RKO (cell line): Measurements from ENCODE around the gene PBX1.
"Not testable (repeated sequence)": the region's sequence is repeated elsewhere in the genome, so short reads cannot be mapped to it uniquely, and the experiment has no call there.

ENCODE experiments used
- DNase-seq: peaks from one replicate; pipeline ENCODE4 v3.0.0-alpha.2; 2016; ENCODE audit warnings: low spot score

PBX1 gene

DNA sequence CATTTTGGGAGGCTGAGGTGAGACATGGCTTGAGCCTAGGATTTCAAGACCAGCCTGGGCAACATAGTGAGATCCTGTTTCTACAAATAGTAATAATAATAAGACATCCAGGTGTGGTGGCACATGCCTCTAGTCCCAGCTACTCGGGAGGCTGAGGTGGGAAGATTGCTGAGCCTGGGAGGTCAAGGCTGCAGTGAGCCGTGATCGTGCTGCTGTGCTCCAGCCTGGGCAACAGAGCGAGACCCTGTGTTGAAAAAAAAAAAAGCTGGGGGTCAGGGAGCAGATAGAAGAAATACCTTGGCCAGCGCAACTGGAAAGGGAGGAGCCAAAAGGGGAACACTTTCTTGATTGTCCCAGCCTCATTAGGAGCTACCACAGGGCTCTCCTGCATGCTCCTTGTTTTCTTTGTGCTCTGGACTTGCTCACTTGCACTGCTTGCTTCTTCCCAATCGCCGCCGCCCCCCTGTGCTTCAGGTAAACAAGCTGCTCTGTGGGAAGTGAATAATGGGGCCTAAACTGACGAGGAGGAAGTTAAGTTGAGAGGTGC is 31.1 kb downstream of the PBX1 start:
- DNase-seq: no peak

GRCh38 chr1:164590592-164590991 is 31.6 kb downstream of the PBX1 start:
- DNase-seq: no peak

DNA sequence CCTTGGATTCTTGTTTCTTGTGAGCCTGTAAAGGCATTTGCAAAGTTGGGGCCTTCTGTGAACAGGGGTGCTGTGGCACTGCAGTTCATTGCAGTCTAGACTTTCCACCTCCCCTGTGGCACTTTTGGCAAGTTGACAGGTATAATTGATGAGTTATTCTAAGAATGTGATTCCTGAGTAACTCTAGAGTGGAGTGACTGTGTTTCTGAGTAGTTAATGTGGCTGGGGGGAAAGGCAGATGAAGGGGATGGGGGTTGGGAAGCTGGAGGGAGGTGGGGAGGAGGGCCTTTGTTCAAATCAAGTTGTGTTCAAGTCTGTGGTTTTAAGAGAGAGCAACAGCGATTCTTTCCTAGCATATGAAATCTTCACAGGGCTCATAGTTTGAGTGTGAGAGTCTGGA is 32.9 kb downstream of the PBX1 start:
- no peak for DNase-seq

- DNase-seq: no peak
Measured at GRCh38 chr1:164592634-164593033, 33.6 kb downstream of the PBX1 start.

DNA sequence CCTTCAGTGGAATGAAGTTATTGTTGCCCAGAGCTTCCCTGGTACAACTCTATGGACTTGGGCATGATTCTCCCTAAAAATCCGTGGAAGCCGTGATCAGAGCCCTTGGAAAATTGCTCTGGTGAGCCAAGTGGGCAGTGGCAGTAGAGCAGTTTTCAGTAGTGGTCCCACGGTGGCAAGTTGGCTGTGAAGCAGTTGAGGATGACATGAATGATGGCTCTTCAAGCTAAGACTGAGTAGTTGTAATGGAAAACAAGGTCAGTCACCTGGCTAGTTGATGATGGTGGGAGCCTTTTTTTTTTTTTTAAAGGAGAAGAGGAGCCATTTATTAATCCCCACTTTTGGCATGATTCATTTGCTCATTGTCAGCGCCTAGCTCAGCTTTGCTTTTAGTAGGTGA is 36.2 kb downstream of the PBX1 start:
- DNase-seq: no peak

DNA sequence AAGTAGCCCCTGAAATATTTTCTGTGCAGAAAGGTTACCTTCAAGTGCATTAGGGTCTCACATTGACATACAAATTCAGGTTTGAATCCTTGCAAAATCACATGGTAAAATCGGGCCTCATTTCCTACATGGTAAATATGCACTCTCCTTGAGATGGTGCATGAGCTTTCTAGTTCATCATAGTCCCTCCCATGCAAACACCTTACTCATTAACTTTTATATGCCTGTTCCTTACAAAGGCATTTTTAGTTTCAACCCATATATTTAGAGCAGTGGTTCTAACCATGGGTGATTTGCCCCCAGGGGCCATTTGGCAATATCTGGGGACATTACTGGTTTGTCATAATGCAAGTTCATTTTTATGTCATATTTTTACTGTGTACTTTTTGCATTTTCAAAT is 37.2 kb downstream of the PBX1 start:
- DNase-seq: no peak

DNA sequence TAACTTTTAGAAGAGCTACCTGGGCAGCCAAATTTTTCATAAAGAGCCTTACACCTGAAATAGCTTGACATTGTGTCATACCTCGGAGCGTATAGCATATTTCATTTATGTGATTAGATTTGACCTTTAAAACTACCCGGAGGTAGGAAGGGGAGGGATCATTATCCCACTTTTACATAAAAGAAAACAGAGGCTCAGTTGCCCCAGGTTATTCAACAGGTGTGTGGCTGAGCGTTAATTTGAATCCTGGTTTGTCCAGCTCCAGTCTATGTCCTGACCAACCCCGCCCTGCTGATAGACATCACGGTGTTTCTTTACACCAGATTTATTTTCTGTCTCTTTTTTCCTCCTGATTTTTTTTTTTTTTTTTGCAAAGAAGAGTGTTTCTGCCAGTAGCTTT is 39.7 kb downstream of the PBX1 start:
- no peak for DNase-seq

GRCh38 chr1:164599272-164599671 is 40.3 kb downstream of the PBX1 start:
- DNase-seq: no peak

DNA sequence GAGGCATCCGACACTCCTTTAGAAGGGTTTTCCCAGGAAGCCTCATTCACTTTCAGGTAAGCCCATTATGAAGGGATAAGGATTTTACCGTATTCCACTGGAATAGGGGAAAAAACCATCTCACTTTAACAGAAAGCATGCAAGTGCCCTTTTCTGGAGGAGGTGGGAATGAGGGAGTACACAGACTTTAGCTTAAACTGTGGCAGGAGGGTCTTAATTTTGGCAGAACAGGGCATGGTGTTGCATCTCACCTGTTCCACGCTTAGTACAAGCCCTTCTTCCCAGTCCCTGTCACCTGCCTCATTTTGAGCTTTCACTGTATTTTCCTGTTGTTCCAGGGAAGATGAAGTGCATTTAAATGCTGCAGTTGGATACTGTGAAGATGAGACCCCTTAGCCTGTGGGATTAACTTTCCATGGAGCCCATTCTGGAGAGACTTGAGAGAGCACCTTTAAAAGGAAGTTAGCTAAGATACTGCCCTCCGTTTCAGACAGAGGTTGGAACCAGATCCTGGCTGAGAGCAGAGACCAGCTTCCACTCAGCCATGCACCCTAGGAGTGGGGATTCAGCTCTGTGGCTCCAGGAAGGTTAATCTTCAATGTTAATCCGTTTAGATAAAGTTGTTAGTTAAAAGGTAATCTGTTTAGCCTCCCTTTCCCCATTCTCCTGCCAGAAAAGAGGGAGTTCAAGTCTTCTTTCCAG is 42.6 kb downstream of the PBX1 start:
- DNase-seq: no peak

GRCh38 chr1:164602101-164602422 is 43.1 kb downstream of the PBX1 start:
- DNase-seq: no peak

DNA sequence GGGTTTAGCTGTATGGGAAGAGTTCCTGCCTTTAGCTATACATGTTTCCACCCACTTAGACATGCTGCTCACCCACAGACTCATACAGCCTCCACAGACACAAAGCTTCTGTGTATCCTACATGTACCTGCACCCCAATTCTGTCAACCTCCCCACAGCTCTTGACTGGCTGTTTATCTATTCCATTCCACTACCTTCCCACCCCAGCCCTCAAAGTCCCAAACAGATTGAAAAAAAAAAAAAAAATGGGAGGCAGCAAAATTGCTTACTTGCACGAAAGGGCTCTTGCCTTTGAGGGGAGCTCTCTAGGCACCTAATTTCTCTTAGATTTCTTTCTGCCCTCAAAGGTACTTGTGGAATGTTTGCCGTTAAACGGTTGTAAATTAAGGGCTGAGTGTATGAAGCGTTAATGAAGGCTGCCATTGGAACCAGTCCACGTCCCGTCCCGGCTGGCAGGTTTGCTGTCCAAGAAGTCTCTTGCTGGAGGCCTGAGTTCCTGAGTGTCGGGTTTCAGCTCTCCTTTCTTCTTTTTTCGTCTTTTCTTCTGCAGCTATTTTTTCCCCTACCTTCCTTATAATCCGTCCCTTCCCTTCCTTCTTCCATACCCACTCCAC is 43.6 kb downstream of the PBX1 start:
- DNase-seq: no peak

DNA sequence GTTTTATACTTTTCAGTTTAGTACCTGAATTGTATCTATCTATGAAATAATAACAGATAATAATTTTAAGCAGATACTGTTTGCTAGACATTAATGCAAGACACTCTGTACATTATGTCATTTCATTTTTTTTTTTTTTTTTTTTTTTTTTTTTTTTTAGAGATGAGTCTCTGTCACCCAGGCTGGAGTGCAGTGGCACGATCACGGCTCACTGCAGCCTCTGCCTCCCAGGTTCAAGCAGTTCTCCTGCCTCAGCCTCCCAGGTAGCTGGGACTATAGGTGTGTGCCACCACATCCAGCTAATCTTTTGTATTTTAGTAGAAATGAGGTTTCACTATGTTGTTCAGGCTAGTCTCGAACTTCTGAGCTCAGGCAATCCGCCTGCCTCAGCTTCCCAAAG is 44.8 kb downstream of the PBX1 start:
- not testable (repeated sequence) for DNase-seq

GRCh38 chr1:164604541-164604940 is 45.6 kb downstream of the PBX1 start:
- DNase-seq: no peak

- DNase-seq: no peak
Measured at GRCh38 chr1:164605254-164606091, 46.5 kb downstream of the PBX1 start.

DNA sequence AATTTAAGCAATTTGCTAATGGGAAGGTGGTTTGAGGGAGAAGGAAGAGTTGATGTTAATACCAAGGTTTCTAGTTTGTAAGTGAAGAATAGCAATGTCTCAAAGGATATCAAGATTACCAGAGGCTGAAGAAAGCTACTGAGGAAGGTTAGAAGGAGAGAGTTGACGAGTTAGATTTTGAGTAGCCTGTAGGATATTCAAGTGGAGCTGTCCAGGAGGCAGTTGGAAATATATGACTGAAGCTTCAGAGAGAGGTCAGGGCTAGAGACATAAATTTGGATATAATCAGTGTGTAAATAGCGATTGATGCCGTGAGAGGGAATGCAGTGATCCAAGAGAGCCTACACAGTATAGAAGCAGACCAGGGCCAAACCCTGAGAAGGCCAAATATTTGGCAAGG is 48.4 kb downstream of the PBX1 start:
- no peak for DNase-seq

GRCh38 chr1:164608651-164609057 is 49.7 kb downstream of the PBX1 start:
- no peak for DNase-seq

DNA sequence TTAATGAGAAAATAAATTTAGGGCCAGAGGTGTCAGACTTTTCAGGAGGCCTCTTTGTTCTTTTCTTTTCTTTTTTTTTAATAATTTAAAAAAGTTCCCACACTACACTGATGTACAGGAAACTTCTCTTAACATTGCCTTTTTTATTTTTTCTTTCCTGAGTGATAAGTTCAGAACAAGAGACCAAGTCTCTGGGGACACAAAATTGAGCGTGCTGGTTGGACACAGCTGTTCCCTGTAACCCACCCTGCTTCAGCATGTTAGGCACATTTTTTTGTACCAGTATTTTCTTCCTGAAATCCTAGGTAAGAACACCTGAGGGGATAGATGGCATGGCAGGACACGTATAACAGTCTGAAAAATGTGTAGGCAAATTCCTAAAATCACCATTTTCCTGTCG is 50.1 kb downstream of the PBX1 start:
- DNase-seq: no peak

GRCh38 chr1:164610538-164611222 is 51.7 kb downstream of the PBX1 start:
- DNase-seq: no peak

DNA sequence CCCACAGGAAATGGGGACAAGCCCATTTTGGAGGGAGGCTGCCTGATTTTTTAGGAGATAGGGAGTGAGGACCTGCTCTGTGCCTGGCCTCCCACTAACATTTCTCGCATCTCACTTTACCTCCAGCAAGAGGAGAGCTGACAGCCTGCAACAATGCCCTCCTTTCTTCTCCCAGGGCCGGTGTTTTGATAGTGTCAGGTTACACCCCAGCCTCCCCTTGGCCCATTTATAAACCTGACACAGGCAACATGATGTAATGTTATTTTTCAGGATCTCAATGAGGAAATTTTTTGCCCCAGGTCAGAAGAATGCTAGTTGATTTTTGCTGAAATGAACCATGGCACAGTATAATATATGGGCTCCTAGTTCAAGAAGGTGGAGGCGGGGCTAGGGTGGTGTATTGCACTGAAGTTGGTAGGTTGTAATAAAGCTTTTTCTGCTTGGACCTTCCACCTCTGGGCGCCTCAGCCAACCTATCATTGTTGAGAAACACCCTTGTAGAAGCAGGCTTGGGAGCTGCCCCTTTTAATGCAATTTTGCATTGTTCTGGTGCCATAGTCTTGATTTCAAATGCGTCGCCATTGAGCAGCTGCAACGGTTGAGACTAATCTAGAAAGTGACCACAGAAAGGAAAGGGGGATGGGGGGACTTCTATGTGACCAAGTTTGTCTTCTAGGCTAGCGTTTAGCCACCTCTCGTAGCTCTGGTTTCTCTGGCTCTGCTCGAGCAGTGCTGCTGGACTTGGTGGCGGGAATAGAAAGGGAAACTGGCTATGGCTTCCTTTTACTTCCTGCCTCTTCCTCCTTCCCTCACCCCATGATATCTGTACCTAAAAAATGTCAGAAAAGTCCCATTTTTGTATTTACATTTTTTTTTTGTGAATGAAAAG is 53.0 kb downstream of the PBX1 start:
- DNase-seq: no peak

DNA sequence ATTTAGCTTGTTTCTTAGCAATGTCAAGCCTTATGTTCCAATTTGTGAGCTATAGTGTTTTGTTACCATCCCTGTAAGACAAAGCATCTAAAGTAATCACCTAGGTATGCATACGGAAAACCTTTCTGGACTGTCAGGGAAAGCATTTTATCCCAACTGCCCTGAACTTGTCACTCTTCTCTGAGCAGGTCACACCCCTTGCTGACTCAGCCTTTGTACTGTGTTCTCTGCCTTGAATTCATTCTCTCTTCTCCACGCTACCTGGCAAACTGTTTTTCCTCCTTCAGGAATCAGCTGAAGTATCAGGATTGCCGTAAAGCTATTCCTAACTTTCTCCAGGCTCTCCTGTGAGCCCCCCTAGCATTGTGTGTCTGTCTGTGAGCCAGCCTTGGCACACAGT is 54.2 kb downstream of the PBX1 start:
- no peak for DNase-seq

DNA sequence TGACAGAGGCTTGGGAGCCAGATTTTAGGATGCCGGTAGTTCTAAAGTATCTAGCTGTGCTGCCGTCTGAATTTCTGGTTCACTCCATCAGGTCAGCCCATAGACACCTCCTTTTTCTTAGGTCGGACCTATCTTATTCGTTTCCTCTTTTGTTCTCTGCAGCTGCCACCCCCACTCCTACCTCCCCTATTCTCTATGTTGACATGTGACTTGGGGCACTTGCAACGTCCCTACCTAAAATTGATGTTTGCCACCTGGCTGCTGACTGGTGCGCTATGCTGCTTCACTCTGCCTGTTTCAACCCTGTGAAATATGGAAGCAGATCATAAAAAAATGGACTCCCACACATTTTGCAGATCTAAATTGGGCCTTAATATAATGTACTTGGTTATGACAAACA is 55.3 kb downstream of the PBX1 start:
- no peak for DNase-seq
